NOMO-1 treated with dmso at 0.1 percent for 144 hours (cell line): ENCODE data around the gene MOV10.

Source experiments
- DNase-seq: peaks from one replicate; lab custom pipeline; 2025; ENCODE audit not compliant: unreplicated experiment; lab: John Stamatoyannopoulos, UW

Gene MOV10

GRCh38 chr1:112729909-112730308 is 55.5 kb downstream of the MOV10 start:
- DNase-seq = no peak

GRCh38 chr1:112731451-112731850 is 57.0 kb downstream of the MOV10 start:
- DNase-seq = no peak

GRCh38 chr1:112735752-112736151 is 61.3 kb downstream of the MOV10 start:
- DNase-seq = no peak

GRCh38 chr1:112737573-112737972 is 63.1 kb downstream of the MOV10 start:
- DNase-seq = no peak

- no peak for DNase-seq
These were observed 68.9 kb downstream of the MOV10 start for GRCh38 chr1:112743174-112744008.

DNA sequence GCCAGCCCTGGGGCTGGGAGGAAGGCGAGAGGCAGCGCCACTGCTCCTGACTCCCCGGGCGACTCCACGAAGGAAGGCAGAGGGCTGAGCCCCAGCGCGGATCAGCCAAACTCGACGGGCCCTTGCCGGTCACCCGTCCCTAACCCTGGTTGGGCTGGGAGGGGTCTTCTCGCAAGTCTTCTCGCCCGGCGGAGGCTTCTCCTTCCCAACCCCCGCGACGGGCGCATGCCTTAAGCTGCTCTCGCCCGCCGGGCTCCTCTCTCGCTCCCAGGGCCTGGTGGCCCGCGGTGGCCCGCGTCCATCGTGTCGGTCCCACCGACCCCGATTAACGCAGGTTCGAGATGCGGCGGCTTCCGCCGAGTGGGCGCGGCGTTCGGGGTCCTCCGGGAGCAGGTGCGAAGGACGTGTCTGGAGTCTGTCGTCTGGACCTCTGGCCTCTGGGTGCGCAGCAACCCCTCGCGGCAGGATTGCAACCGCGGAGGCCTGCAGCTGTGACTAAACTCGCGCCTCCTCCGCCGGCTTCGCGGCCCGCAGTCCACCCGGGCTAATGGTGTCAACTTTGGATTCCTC is 69.6 kb downstream of the MOV10 start:
- no peak for DNase-seq

DNA sequence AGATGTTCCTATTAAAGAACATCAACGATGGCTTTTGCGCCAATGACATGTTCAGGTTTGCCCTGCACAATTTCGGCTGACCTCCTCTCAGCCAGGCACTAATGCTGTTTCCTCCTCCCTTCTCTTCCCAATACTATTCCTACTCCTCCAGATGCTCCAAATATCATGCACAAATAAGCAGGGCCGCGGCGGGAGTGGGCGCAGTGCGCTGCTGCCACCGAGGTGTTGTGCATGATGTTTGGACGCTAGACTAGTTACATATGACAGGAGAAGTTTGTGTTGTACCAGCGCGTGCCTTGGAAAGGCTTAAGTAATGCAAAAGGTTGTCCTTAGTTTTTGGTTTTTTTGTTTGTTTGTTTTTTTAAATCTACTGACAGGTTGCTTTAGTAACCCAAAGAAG is 73.9 kb downstream of the MOV10 start:
- DNase-seq = no peak
